Erythroblast (primary cell): ENCODE measurements around the gene PLTP.
"Not testable (repeated sequence)": the region's sequence is repeated elsewhere in the genome, so short reads cannot be mapped to it uniquely, and the experiment has no call there.

Experiments
- DNase-seq, 2 experiments: peaks; one replicate each; lab custom pipeline; 2025; lab: John Stamatoyannopoulos, UW
- GATA1 ChIP-seq: IDR thresholded peaks from 2 replicates; pipeline ENCODE4 v1.6.1; 2011; ENCODE audit warnings: low read depth, mild to moderate bottlenecking, control low read depth, low read length, moderate library complexity
- POLR2A ChIP-seq: IDR thresholded peaks from 2 replicates; pipeline ENCODE4 v1.6.1; 2011; ENCODE audit warnings: mild to moderate bottlenecking, low read length

Gene PLTP

GRCh38 chr20:45905505-45906079 lies 6.4 kb downstream of the PLTP start:
- TF ChIP-seq GATA1 (no peak), POLR2A (no peak)
- peak in 1 of 2 experiments; percentile 20 for DNase-seq

GRCh38 chr20:45904583-45905504 lies 7.1 kb downstream of the PLTP start:
- no peak for DNase-seq
- TF ChIP-seq GATA1 (no peak), POLR2A (no peak)

GRCh38 chr20:45902199-45902701 lies 9.7 kb downstream of the PLTP start:
- DNase-seq = no peak
- TF ChIP-seq POLR2A (no peak), GATA1 (no peak)

- DNase-seq = not testable (repeated sequence)
Observed at GRCh38 chr20:45901332-45901731, 10.6 kb downstream of the PLTP start.

GRCh38 chr20:45899046-45899835 lies 12.7 kb downstream of the PLTP start:
- TF ChIP-seq GATA1 (no peak), POLR2A (no peak)
- no peak for DNase-seq

- TF ChIP-seq POLR2A (no peak), GATA1 (no peak)
Observed at GRCh38 chr20:45898285-45898684, 13.7 kb downstream of the PLTP start.

GRCh38 chr20:45897692-45898091 lies 14.3 kb downstream of the PLTP start:
- no peak for DNase-seq
- TF ChIP-seq GATA1 = no peak
- no peak for TF ChIP-seq POLR2A

More at GRCh38 chr20:45898285-45898684, 13.7 kb downstream of the PLTP start:
- no peak for DNase-seq

GRCh38 chr20:45897289-45897688 lies 14.7 kb downstream of the PLTP start:
- TF ChIP-seq GATA1 = no peak
- TF ChIP-seq POLR2A = no peak
- DNase-seq = no peak

GRCh38 chr20:45896641-45897161 lies 15.3 kb downstream of the PLTP start:
- TF ChIP-seq GATA1 (no peak), POLR2A (no peak)
- no peak for DNase-seq

- no peak for DNase-seq
- TF ChIP-seq POLR2A = no peak
Observed at GRCh38 chr20:45894797-45895196, 17.2 kb downstream of the PLTP start.

GRCh38 chr20:45893831-45894230 lies 18.1 kb downstream of the PLTP start:
- TF ChIP-seq GATA1 = no peak
- no peak for TF ChIP-seq POLR2A
- no peak for DNase-seq

GRCh38 chr20:45892828-45893500 lies 19.0 kb downstream of the PLTP start:
- no peak for DNase-seq
- TF ChIP-seq GATA1 = no peak
- no peak for TF ChIP-seq POLR2A

GRCh38 chr20:45892049-45892825 lies 19.7 kb downstream of the PLTP start:
- no peak for TF ChIP-seq POLR2A
- TF ChIP-seq GATA1 = no peak
- DNase-seq = peak; percentile 21 to 54
